GM19463 (cell line): ENCODE measurements around the gene RPL36.
A peak's percentile ranks its signal among the peaks of the same experiment; 100 is the strongest.

ENCODE experiments used
- ATAC-seq: cut with Tn5 transposase; IDR thresholded peaks from one replicate; pipeline ENCODE4 v1.9.1; 2021; ENCODE audit warnings: mild to moderate bottlenecking, moderate library complexity; ENCODE audit not compliant: unreplicated experiment

Gene RPL36

DNA sequence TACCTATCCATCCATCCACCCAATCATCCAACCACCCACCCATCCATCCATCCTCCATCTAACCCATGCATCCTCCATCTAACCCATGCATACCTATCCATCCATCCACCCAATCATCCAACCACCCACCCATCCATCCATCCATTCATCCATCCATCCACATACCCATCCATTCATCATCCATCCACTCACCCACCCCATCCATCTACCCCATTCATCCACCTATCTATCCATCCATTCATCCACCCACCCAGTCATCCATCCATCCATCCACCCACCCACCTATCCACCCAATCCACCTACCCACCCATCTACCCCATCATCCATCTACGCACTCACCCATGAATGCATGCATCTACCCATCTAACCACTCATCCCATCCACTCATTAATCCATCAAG, 16.3 kb upstream of the RPL36 start:
- no peak for ATAC-seq

DNA sequence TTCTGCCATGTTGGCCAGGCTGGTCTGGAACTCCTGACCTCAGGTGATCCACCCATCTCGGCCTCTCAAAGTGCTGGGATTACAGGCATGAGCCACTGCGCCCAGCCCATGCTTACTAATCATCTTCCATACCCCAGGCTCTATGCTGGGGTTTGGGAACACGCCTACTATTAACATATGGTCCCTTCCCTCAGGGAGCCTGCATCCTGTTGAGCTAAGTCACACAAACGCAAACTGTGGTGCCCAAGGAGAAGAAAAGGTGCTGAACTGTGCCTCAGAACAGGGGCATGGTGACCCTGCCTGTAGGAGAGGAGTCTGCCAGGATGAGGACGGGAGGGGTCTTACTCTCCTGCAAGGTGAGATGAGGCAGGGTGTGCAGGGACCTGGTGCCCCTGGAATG, 15.4 kb upstream of the RPL36 start:
- ATAC-seq, result no peak

DNA sequence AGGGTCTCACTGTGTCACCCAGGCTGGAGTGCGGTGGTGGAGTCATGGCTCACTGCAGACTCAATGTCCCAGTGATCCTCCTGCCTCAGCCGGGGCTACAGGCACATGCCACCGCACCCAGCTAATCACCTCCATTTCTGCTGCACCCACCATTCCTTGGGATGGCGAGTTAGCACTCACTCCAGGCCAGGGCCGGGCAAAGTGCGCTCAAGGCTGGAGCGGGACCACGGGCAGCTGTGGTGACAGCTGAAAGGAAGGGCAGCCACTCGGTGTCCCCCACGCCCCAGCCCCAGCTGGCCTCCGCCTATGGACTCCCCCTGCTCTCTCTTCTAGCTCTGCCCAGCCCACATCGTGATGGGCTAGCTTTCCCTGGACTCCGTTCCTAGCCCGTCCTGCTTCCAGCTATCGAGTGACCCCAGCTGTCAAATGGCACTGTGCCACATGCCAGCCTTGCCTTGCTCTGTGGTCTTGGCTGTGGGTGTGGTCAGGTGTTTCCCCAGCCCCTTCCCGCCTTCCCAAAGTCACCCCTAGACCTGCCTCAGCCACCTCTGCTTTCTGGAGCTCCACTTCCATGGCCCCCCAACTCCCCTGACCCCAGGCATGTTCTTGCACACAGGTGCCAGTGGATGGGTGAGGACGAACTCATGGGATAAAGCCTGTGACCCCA, 13.9 kb upstream of the RPL36 start:
- no peak for ATAC-seq

DNA sequence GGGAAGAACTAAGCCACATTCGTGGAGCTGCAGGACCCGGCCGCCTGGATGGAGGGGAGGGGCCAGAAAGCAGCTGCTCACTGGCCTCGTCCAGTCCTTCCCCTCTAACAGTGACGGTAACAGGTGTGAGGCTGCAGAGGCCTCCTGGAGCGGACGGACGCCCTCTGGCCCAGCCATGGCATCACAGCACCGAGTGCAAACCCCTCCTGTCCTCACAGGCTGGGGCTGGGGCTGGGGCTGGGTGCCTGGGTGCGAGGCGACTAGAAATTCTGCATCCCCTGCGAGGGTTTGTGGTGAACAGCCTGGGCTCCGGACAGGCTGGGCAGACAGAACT, 13.4 kb upstream of the RPL36 start:
- no peak for ATAC-seq

DNA sequence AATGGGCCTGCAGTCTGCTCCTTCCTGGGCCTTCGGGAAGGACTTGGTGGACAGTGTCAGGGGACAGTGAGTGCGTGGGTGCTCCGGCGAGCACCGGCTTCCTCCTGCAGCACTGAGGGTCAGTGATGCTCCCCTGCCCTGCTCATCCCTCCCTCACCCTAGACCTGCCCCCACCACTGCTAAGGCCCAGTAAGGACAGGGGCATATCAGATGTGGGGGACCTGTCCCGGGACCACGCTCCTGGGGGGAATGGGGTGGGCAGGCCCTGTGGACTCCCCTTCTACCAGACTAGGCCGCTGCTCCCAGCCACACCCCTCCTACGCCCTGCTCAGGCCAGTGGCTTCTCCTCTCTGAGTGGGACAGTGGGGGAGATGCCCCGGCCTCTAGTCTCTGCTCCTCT, 13.0 kb upstream of the RPL36 start:
- no peak for ATAC-seq

DNA sequence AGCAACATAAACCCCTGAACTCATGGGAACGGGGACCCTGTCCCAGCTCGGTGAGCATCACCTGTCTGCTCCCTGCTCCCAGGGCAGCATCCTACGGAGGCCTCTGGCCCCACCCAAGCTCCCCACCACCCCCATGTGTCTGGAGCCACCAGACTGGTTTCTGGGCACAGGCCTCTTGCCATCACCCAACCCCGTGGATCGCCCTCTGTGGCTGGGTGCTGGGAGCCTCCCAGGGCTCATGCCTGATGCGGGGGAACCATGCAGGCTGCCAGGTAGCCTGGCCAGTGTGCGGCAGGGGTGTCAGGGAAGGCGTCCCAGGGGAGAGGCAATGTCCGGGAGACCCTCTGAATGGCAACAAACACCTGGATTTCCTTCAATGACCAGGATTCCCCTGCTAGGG, 12.5 kb upstream of the RPL36 start:
- ATAC-seq, result no peak

DNA sequence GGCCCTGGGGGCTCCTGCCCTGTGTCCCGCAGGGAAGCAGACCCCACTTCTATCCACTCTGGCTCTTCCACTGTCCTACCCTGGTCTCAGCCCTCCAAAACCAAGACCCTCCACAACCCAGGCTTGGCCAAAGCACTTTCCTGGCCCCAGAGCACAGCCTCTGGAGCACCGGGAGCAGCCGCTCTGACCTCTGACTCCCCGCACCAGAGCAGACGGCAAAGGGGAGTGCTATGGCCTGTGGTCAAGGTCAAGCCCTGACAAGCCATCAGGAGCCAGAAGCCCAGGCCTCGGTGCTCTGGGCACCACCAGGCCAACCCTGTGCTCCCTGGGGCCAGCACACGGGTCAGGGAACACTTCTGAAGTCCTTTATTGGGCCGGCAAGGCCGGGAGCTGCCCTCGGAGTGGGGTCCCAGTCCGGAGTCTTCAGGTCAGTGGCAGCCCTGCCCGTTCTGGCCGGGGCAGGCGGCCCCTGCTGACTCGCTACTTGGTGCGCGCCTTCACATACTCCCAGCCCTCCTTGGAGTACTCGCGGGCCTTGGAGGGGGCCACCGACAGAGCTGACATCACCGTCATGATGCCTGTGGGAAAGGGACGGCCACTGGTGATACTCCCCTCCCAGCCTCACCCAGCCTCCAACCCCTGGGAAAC, 11.9 kb upstream of the RPL36 start:
- ATAC-seq, result no peak

DNA sequence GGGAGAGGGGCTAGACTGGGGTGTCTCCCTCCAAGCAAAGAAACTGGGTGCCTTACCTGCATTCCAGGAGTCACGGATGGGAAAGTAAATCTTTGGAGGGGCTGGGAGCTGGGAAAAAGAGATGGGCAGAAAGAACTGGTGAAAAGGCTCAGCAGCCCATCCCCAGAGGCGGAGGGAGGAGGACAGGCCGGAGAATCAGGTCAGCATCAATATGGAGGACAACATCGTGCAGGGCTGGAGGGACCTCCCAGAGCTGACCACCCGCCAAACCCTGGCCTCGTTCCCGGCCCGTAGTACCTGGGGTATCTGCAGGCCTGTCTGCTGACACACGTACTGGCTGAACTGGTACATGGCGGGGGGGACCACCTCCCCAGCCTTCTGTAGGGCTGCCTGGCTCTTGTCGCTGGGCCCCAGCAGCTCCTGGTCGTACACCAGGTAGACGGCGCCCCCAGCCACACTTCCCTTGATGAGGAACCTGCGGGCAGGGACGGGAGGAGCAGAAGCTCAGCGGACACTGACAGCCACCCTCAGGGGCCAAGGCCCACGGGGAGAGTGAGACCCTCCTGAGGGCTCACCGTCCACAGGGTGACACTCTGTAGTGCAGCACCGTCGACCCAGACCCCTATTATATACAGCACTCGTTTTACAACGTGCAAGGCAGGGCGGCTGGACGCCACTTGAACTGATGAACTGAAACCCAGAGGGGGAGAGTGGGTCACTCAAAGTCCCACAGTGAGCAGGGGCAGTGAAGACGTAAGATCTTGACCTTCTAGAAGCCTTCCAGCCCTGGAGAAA, 10.6 kb upstream of the RPL36 start:
- ATAC-seq, result no peak

DNA sequence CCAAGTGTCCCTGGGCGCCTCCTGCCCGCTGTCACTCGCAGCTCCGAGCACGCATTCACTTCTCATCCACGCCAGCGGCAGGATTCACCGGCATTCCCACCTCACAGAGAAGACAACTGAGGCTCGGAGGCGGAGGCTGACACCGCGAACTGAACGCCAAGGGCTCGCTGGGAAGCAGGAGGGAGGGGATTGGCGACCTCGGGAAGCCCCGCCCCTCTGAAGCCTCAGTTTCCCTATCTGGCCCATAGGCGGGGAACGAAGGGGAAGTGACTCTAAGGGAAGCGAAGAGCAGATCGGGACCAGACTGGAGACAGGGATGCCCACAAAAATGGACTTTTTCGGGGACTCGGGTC, 10.0 kb upstream of the RPL36 start:
- ATAC-seq, result no peak

DNA sequence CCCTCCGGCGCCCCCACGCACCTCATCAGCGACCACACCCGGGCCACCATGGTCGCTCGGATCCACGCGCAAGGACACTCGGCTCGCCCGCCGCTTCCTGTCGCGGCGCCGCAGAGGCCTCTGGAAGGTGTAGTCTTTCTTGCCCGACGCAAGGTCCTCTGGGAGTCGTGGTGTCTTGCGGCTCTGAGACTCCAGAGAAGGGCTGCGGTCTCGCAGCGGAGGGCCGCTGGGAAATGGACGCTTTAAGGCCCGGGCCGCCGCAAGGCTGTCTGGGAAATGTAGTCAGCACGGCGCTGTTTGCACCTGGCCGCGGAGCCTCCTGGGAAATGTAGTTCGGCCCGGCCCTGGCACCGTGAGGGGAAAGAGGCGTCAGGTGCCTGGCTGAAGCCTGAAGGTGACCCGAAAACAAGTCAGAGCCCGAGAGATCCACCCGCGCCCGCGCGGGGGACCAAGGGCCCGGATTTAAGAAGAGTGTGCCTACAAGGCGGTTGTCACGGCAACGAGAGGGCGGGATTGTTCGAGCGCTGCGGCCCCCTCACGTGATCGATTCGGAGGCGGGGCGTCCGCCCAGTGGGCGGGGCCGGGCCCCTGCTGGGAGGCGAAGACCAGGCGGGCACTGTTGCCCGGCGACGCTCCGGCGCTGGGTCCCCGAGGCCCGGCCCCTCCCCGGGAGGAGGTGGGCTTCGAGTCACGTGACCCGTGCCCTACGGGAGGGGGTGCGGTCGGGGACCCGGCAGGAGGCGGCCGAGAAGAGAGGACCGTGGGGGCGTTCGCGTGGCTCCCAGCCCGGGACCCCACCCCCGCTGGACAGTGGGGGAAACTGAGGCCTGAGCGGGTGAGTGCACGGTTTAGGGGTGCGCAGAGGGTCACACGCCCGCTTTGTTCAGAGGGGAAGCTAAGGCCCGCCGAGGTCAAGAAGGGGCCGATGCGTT, 9.4 kb upstream of the RPL36 start, which contains the start of the genes HSD11B1L and MICOS13:
Gene HSD11B1L, plus strand, starts transcription at position 591 of the 932 bp plus-strand sequence. CDS start 3,806 bp downstream, outside the sequence.
Gene MICOS13, minus strand, starts transcription at position 80 of the 932 bp plus-strand sequence. Its CDS starts 30 bp downstream, at position 50.
- peak; percentile 94 for ATAC-seq

DNA sequence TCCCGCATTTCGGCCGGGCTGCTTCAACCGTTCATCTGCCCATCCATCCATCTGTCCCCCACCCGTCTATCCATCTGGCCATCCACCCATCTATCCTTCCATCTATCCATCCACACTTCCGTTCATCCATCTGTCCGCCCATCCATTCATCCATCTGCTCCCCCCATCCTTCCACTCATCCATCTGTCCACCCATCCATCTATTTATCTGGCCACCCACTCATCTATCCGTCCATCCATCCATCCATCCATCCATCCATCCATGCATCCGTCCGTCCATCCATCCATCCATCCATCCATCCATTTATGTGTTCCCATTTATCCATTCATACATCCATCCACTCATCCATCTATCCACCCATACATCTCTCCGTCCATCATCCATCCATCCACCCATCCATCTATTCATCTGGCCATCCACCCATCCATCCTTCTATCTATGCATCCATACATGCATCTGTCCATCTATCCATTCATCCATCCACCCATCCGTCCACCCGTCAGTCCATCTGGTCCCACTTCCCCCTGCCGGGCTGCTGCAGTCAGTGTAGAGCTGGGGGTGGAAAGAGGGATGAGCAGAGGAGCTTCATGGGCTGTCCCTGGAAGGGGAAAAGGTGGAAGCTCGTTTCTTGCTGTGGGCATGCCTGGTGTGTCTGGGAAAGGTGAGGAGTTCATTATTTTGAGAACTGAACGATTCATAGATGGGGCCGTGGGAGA, 8.5 kb upstream of the RPL36 start:
- ATAC-seq, result no peak

DNA sequence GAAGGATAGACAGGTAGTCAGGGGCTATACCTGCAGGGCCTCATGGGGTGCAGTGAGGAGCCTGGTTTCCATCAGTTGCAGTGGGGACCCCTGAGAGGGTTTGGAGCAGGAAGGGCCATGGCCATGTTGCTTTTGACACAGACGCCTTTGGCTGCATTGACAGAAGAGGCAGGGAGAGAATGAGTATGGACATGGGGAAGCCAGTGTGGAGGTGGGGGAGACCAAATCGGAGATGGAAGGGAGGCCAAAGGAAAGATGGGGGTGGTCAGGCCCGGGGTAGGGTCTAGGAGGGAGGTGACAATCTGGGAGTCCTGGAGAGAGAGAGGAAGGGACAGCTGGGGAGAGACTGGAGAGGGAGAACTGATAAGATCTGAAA, 8.0 kb upstream of the RPL36 start:
- no peak for ATAC-seq

DNA sequence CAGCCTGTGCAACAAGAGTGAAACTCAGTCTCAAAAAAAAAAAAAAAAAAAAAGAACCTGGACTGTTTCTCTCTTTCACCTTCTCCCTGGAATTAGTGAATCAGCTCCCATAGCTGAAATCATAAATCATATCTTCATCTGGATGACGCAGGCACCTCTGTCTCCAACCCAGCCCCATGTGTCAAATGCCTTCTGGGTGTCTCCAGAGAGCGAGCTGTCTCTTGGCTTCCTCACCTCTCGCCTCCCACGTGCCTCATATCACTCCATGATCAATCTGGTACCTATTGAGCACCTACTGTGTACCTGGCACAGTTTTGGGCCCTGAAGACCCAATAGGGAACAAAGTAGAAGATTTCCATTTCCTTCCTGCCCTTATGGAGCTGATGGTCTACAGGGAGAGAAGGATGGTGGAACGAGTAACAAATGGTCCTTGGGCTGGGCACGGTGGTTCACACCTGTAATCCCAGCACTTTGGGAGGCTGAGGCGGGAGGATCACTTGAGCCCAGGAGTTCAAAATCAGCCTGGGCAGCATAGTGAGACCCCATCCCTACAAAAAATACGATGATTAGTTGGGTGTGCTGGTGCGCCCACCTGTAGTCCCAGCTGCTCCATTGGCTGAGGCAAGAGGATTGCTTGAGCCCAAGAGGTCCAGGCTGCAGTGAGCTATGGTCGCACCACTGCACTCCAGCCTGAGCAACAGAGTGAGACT, 6.8 kb upstream of the RPL36 start:
- no peak for ATAC-seq

DNA sequence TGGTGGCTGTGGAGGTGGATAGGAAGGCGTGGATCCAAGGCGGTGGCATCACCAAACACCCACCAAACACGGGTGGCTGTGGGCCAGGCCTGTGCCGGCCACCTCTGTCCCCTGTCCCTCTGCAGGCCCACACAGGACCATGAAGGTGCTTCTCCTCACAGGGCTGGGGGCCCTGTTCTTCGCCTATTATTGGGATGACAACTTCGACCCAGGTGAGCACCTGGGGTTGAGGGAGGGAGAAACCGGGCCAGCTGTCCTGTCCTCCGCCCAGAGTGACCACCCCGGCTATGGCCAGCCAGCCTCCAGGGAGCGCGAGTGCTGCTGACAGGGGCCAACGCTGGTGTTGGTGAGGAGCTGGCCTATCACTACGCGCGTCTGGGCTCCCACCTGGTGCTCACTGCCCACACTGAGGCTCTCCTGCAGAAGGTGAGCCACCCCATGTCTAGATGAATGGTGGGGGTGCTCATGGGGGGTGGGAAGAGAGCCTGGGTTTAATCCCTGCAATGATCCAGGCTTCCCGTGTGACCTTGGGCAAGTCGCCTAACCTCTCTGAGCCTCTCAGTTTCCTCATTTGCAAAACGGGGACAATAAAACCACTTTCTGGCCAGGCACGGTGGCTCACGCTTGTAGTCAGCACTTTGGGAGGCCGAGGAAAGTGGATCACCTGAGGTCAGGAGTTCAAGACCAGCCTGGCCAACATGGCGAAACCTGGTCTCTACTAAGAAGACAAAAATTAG, 5.2 kb upstream of the RPL36 start:
- ATAC-seq, result no peak

DNA sequence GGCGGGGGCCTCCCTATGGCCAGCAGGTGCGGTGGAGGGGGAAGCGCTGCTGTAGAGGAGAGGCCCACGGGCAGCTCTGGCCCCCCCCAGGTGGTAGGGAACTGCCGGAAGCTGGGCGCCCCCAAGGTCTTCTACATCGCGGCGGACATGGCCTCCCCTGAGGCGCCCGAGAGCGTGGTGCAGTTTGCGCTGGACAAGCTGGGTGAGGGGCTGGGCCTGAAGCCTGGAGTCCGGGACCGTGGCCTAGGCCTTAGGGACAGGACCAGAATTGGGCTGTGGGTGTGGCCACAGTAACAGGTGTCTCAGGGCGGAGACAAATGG, 3.8 kb upstream of the RPL36 start:
- ATAC-seq, result no peak

DNA sequence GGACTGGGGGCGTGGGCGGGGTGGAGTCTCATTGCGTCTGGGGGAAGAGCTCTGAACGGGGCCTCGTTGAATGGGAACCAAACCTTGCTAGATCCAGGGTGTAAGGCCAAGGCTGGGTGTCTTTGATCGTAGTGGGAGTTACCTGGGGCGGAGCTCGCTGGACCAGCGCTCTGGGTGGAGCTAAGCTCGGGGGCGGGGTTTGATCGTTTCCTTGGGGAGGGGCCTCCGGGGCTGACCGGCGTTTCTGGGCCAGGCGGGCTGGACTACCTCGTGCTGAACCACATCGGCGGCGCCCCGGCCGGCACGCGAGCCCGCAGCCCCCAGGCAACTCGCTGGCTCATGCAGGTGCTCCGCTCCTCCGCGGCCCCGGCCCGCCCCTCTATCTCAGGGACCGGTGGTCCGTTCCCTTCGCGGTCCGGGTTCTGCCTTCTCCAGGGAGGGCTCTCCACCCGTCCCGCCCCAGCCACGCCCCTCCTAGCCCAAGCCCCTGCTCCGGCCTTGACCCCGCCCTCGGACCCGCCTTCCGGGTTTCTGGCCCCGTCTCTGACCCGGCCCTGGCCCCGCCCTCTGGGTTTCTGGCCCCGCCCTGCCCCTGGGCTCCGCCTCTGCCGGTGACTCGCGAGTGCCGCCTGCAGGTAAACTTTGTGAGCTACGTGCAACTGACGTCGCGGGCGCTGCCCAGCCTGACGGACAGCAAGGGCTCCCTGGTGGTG, 3.3 kb upstream of the RPL36 start:
- ATAC-seq, result peak; percentile 65

DNA sequence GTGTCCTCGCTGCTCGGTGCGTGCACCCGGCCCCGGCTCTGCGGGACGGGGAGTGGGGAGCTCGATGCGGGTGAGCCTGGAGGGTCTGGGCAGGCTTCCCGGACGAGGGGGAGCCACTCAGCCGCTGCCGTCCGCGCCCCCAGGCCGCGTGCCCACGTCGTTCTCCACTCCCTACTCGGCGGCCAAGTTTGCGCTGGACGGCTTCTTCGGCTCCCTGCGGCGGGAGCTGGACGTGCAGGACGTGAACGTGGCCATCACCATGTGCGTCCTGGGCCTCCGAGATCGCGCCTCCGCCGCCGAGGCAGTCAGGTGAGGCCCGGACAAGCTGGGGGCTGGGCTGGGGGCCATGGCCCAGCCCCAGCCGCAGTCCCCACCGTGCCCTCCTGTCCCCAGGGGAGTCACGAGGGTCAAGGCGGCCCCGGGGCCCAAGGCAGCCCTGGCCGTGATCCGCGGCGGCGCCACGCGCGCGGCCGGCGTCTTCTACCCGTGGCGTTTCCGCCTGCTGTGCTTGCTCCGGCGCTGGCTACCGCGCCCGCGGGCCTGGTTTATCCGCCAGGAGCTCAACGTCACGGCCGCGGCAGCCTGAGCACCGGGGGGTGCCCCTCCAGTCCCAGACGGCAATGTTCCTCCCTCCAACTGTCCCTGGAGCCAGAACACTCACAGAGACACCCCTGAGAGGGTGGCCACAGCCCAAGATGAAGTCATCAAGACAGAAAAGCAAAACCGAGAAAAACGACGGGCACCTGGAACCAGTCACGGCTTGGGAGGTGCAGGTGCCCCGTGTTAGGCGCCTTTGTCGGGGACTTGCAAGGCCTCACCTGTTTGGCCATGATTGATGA, 2.5 kb upstream of the RPL36 start:
- no peak for ATAC-seq
